Measurements from ENCODE around the gene RAB1B.

RAB1B gene

DNA sequence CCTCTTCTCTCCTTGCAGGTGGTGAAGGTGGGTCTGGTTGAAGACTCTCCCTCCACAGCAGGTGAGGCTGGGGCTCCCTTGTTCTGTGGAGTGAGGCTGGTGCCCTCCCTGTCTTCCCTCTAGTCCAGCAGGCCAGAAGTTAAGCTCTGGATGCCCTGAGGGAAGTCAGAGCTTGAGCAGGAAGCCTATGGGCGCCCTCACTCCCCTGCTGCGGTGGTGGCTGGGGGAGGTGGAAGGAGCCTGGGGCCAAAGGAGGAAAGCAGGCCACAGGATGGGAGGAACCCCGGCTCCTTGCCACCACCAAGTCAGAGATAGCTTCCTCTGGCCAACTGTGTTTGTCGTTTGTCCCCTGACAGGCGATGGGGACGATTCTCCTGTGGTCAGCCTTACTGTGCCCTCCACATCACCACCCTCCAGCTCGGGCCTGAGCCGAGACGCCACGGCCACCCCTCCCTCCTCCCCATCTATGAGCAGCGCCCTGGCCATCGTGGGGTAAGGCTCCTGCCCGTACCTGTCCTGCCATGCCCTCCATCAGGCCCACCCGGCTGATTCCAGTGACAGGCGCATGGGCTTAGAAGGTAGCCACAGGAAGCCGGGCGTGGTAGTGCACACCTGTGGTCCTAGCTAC, 29.5 kb upstream of the RAB1B start:
- ATAC-seq, result no peak
- no peak for TF ChIP-seq ZFP30 (CRISPR knock-in tag; IDR thresholded peaks at IDR 0.05)
- no peak for TF ChIP-seq TCF4 (CRISPR knock-in tag; IDR thresholded peaks at IDR 0.05; ENCODE audit: borderline replicate concordance)
- no peak for TF ChIP-seq ARNTL (CRISPR knock-in tag; IDR thresholded peaks at IDR 0.05; ENCODE audit: borderline replicate concordance, low read depth)
- TF ChIP-seq CREB5 (CRISPR knock-in tag; IDR thresholded peaks at IDR 0.05; ENCODE audit: low read depth), result no peak
- no peak for TF ChIP-seq ZNF8 (CRISPR knock-in tag; IDR thresholded peaks at IDR 0.05)
- no peak for TF ChIP-seq BACH2 (CRISPR knock-in tag; IDR thresholded peaks at IDR 0.05; ENCODE audit: borderline replicate concordance)
- TF ChIP-seq ZNF70 (CRISPR knock-in tag; IDR thresholded peaks at IDR 0.05), result no peak
- no peak for TF ChIP-seq ZNF565 (CRISPR knock-in tag; conservative IDR thresholded peaks at IDR 0.05; ENCODE audit: low read depth)
- TF ChIP-seq TOX (CRISPR knock-in tag; IDR thresholded peaks at IDR 0.05; ENCODE audit: borderline replicate concordance), result no peak
- no peak for TF ChIP-seq ISL1 (CRISPR knock-in tag; IDR thresholded peaks at IDR 0.05)
- no peak for TF ChIP-seq OSR1 (CRISPR knock-in tag; IDR thresholded peaks at IDR 0.05)
- TF ChIP-seq, protein P1, sequence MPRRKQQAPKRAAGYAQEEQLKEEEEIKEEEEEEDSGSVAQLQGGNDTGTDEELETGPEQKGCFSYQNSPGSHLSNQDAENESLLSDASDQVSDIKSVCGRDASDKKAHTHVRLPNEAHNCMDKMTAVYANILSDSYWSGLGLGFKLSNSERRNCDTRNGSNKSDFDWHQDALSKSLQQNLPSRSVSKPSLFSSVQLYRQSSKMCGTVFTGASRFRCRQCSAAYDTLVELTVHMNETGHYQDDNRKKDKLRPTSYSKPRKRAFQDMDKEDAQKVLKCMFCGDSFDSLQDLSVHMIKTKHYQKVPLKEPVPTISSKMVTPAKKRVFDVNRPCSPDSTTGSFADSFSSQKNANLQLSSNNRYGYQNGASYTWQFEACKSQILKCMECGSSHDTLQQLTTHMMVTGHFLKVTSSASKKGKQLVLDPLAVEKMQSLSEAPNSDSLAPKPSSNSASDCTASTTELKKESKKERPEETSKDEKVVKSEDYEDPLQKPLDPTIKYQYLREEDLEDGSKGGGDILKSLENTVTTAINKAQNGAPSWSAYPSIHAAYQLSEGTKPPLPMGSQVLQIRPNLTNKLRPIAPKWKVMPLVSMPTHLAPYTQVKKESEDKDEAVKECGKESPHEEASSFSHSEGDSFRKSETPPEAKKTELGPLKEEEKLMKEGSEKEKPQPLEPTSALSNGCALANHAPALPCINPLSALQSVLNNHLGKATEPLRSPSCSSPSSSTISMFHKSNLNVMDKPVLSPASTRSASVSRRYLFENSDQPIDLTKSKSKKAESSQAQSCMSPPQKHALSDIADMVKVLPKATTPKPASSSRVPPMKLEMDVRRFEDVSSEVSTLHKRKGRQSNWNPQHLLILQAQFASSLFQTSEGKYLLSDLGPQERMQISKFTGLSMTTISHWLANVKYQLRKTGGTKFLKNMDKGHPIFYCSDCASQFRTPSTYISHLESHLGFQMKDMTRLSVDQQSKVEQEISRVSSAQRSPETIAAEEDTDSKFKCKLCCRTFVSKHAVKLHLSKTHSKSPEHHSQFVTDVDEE (CRISPR knock-in tag; IDR thresholded peaks at IDR 0.05), result no peak
- TF ChIP-seq ZC3H10 (CRISPR knock-in tag; IDR thresholded peaks at IDR 0.05), result no peak
- TF ChIP-seq PPARA (CRISPR knock-in tag; IDR thresholded peaks at IDR 0.05; ENCODE audit: borderline replicate concordance), result no peak
- TF ChIP-seq CSDC2 (CRISPR knock-in tag; IDR thresholded peaks at IDR 0.05), result no peak
- TF ChIP-seq PATZ1 (CRISPR knock-in tag; IDR thresholded peaks at IDR 0.05; ENCODE audit: borderline replicate concordance), result no peak

GRCh38 chr11:66239511-66239910, 28.9 kb upstream of the RAB1B start:
- no peak for TF ChIP-seq ISL1 (CRISPR knock-in tag; IDR thresholded peaks at IDR 0.05)
- no peak for TF ChIP-seq GLIS3 (CRISPR knock-in tag; IDR thresholded peaks at IDR 0.05)
- TF ChIP-seq ESRRG (CRISPR knock-in tag; IDR thresholded peaks at IDR 0.05), result no peak
- TF ChIP-seq ARNTL (CRISPR knock-in tag; IDR thresholded peaks at IDR 0.05; ENCODE audit: borderline replicate concordance, low read depth), result no peak
- no peak for TF ChIP-seq ZC3H10 (CRISPR knock-in tag; IDR thresholded peaks at IDR 0.05)
- no peak for TF ChIP-seq SNAI2 (CRISPR knock-in tag; IDR thresholded peaks at IDR 0.05)
- TF ChIP-seq TOX (CRISPR knock-in tag; IDR thresholded peaks at IDR 0.05; ENCODE audit: borderline replicate concordance), result no peak
- ATAC-seq, result no peak

GRCh38 chr11:66239998-66240780, 28.2 kb upstream of the RAB1B start:
- no peak for TF ChIP-seq ISL1 (CRISPR knock-in tag; IDR thresholded peaks at IDR 0.05)
- TF ChIP-seq CREB5 (CRISPR knock-in tag; IDR thresholded peaks at IDR 0.05; ENCODE audit: low read depth), result no peak
- no peak for ATAC-seq

DNA sequence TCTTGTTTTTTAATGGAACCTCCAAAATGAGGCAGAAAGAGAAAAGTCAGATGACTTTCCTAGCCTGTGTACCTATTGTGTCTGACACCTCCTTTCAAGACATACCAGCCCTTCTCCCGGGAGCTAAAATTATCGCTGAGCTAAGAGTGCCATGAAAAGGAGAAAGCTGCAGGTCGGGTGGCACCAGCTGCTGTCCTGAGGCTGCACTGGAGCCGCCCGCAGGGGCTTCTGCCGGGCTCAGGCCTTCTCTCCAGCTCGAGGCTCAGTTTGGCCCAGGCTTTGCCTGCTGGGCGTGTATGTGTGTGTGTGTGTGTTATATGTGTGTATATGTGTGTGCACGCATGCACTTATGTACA, 27.7 kb upstream of the RAB1B start:
- no peak for ATAC-seq
- TF ChIP-seq GLIS3 (CRISPR knock-in tag; IDR thresholded peaks at IDR 0.05), result no peak
- no peak for TF ChIP-seq CREB5 (CRISPR knock-in tag; IDR thresholded peaks at IDR 0.05; ENCODE audit: low read depth)
- TF ChIP-seq, protein P1 (CRISPR knock-in tag; IDR thresholded peaks at IDR 0.05), result no peak
- TF ChIP-seq OSR1 (CRISPR knock-in tag; IDR thresholded peaks at IDR 0.05), result no peak
- no peak for TF ChIP-seq PATZ1 (CRISPR knock-in tag; IDR thresholded peaks at IDR 0.05; ENCODE audit: borderline replicate concordance)
- TF ChIP-seq ZFP30 (CRISPR knock-in tag; IDR thresholded peaks at IDR 0.05), result no peak
- TF ChIP-seq ZFP3 (CRISPR knock-in tag; IDR thresholded peaks at IDR 0.05), result no peak
- TF ChIP-seq TCF4 (CRISPR knock-in tag; IDR thresholded peaks at IDR 0.05; ENCODE audit: borderline replicate concordance), result no peak
- no peak for TF ChIP-seq ARNTL (CRISPR knock-in tag; IDR thresholded peaks at IDR 0.05; ENCODE audit: borderline replicate concordance, low read depth)
- TF ChIP-seq ZNF8 (CRISPR knock-in tag; IDR thresholded peaks at IDR 0.05), result no peak
- TF ChIP-seq ESRRG (CRISPR knock-in tag; IDR thresholded peaks at IDR 0.05), result no peak

Measured in SK-N-SH treated with all-trans-retinoic acid at 6 μM for 48 hours (cell line).